Measurements from ENCODE around the gene RHBDD3.

RHBDD3 gene

DNA sequence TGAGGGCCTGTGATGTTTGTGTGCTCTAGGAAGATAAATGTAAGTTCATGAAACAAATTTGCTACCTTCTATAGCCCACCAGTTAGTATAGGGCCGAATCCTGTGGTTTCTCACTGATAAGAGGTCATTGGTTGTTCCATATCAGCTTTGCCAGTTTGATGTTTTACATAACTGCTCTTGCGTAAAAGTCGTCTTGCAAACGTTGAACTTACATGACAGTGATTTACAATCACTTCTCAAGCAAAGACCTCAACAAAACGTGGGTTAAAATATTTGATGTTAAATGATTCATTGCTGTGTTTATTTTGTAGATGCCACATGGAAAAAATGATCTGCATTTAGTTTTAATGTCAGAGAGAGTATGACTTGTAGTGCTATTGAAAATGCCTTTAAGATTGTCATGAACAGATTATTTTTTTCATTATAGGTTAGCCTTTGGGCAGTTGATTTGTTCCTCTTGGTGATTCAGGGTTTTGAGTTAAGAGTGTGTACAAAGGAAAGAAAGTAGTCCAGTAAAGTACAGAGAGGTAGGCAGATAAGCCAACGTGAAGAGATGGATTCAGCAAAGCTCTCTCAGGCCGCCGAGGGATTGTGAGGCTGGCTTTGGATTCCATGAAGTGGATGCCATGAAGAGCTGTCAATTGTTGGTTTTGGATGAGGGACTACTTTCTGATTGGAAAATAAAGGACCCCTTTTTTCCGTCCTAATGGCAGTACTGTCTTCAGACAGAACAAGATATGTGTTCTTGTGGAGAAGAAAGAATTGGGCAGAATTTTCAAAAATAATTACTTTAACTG, 2.9 kb upstream of the RHBDD3 start:
- no peak for DNase-seq (ENCODE audit: extremely low read depth in 1 of 2, low read depth in 1 of 2)

GRCh38 chr22:29269731-29270474, 2.1 kb upstream of the RHBDD3 start:
- no peak for DNase-seq (ENCODE audit: extremely low read depth in 1 of 2, low read depth in 1 of 2)

GRCh38 chr22:29269230-29269604, 1.4 kb upstream of the RHBDD3 start:
- DNase-seq (ENCODE audit: extremely low read depth in 1 of 2, low read depth in 1 of 2), result no peak

DNA sequence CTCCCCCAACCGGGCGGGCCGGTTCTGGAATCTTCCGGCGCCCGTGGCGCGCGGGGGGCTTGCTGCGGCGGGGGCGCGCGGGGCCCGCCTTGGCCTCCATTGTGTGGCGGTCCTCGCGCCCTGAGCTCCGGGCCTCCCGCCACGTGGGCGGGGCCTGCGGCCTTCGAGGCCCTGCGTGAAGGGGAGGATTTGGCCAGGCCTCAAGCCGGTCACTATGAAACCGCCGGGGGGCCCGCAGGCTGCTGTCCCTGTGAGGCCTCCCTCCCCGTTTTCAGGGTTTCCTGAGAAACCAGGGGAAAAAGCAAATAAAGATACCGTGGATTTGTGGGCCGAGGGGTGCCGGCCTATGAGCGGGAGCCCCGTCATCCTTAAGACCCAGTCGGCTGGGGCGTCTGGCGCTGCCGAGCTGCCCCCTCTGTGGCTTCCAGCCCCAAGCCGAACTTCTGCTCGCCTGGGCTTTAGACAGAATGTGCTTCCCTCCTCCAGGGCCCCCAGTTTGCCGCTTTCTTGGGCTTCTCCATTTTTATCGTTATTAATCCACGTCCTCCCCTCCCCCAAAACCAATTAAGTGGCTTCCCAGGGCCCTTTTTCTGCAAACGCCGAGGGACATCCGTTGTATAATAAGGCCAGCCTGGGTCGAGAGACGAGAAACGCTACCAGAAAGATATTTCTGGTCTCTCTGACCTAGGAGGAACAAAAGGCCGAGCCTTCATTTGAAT, 889 bp upstream of the RHBDD3 start:
- DNase-seq (ENCODE audit: extremely low read depth in 1 of 2, low read depth in 1 of 2), result no peak

DNA sequence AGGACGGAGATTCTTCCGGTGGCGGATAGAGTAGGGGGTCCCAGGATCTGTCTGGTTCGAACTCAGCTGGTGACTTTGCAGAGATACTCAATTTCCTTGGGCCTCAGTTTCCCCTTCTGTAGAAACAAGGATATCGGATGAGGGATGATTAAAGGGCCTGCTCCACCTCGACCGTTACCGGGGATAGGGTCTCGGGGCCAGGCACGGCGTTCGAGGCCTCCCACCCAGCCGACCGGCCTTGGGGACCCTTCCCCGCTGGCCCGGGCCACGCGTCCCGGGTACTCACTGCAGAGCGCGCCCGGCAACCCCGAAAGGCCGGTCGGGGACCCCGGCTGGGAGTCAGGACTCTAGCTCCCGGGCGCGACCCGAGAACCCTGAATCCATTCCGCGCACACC, 321 bp downstream of the RHBDD3 start:
- DNase-seq (ENCODE audit: extremely low read depth in 1 of 2, low read depth in 1 of 2), result no peak

- DNase-seq (ENCODE audit: extremely low read depth in 1 of 2, low read depth in 1 of 2), result no peak
These were observed 968 bp downstream of the RHBDD3 start for GRCh38 chr22:29266564-29267461.

GRCh38 chr22:29265929-29266328, 1.9 kb downstream of the RHBDD3 start:
- no peak for DNase-seq (ENCODE audit: extremely low read depth in 1 of 2, low read depth in 1 of 2)

GRCh38 chr22:29265305-29265704, 2.5 kb downstream of the RHBDD3 start:
- DNase-seq (ENCODE audit: extremely low read depth in 1 of 2, low read depth in 1 of 2), result no peak

DNA sequence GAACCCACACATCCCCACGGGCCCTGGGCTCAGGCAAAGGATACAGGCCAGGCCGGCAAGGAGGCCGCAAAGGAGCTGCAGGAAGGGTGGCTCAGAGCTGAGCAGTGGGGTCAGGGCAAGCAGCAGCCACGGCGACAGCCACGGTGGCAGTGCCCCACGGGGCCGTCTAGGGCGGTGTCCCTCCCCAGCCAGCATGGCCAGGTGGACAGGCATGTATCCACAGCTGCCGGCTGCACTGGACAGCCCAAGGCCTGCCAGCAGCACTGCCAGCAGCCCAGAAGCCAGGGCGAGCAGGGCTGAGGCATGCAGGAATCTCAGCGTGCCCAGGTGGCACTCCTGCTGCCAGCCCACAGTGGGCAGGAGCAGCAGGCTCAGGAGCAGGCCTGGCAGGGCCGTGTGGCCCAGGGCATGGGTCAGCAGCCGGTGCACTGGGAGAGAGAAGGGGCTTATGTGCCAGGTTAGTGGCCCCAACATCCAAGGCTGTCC, 3.9 kb downstream of the RHBDD3 start:
- DNase-seq (ENCODE audit: extremely low read depth in 1 of 2, low read depth in 1 of 2), result no peak

GRCh38 chr22:29260601-29261315, 7.0 kb downstream of the RHBDD3 start:
- DNase-seq (ENCODE audit: extremely low read depth in 1 of 2, low read depth in 1 of 2), result no peak

- no peak for DNase-seq (ENCODE audit: extremely low read depth in 1 of 2, low read depth in 1 of 2)
These were observed 7.7 kb downstream of the RHBDD3 start for GRCh38 chr22:29260031-29260560.

- DNase-seq (ENCODE audit: extremely low read depth in 1 of 2, low read depth in 1 of 2), result no peak
These were observed 8.4 kb downstream of the RHBDD3 start for GRCh38 chr22:29259253-29259899.

GRCh38 chr22:29258407-29259252, 9.2 kb downstream of the RHBDD3 start:
- no peak for DNase-seq (ENCODE audit: extremely low read depth in 1 of 2, low read depth in 1 of 2)

DNA sequence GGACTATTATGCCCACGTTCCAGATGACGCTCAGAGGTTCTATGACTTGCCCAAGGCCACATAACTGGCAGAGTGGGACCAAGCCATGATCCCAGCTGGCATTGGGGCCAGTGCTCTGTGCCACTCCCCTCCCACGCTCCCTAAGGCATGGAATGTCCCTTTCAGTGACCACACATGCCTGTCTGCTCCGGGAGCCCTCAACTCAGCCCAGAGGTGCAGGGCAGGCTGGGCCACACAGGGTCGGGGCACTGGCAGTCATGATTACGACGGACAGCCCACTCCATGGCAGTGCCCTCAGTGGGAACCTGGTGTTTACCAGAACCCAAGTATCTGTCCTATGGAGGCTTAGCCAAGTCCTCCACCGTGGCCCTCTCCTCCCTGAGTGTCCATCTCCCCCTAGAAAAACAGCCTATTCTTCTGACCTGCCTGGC, 10.0 kb downstream of the RHBDD3 start:
- DNase-seq (ENCODE audit: extremely low read depth in 1 of 2, low read depth in 1 of 2), result no peak

DNA sequence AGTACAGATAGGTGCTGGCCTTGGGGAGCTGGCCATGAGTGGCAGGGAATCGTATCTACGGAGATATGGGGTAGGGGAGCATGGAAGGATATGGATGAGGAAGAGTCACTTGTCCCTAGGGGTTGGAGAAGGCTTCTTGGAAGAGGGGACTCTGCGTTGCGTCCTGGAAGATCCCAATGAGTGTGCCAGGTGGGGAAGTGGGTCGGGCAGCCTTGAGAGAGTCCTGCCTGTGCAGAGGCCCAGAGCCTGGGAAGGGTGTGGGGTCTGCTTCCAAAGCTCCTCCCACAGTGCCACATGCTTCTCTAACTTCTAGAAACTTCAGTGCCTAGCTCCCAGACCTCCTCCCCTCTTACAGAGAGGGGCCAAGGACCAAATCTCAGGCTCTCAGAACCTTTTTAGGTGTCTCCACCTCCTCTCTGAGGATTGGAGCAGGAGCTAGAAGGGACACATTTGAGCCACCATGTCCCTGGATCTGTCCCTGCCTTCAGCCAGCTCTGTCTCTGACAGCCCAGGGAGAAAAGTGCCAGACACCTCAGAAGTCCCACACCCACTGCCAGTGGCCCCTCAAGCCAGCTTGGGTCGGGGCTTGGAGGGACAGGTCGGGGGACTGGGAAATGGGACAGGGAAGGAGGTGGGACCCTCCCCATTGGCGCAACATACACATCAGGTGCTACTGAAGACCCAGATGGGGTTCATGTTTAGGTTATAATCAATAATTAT, 11.0 kb downstream of the RHBDD3 start:
- DNase-seq (ENCODE audit: extremely low read depth in 1 of 2, low read depth in 1 of 2), result no peak

DNA sequence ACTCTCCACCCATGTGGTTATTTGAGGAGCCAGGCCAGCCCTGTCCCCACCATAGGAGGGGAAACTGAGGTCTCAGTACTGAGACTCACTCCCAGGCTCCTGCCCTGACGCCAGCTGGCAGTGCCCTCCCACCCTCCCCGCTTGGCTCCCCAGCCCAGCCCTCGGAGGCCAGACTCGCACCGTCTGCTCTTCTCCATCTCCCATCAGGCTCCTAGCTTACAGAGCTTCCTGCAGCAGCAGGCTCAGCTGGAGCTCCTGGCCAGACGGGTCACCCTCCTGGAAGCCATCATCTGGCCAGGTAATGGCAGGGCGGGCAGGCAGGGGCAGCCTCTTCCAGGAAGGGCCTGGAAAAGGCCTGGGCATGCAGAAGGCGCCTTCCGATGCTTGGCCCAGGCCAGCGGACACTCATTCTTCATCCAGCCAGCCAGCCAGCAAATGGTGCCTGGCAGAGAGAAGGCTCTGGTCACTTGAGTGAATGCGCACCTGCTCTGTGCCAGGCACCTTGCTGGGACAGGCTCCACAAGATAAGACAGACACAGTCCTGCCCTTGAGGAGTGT, 12.6 kb downstream of the RHBDD3 start:
- DNase-seq (ENCODE audit: extremely low read depth in 1 of 2, low read depth in 1 of 2), result no peak

- DNase-seq (ENCODE audit: extremely low read depth in 1 of 2, low read depth in 1 of 2), result no peak
These were observed 13.5 kb downstream of the RHBDD3 start for GRCh38 chr22:29254286-29254660.
